ENCODE results near the gene GGCX.

GRCh38 chr2:85606116-85606455 lies 44.8 kb upstream of the GGCX start:
- TF ChIP-seq CTCF (IDR thresholded peaks at IDR 0.05; ENCODE audit: poor library complexity) (no peak), EZH2 (IDR thresholded peaks at IDR 0.05; ENCODE audit: borderline replicate concordance) (no peak)

Measured in hepatocyte (in vitro differentiated cells).